Measurements from ENCODE around the gene SDC3. TPM values are rescaled to one million over a fixed set of nuclear protein-coding genes. Genes with fewer than 3 reads are reported as not detected.

The SDC3 gene
- total and polyA plus RNA-seq, 10 of the 15 experiments (the other 5 are each of a cell fraction or from before 2014, with no cell fraction given), result under 0.01 to 0.46 (median 0.07) TPM; not detected in 2

DNA sequence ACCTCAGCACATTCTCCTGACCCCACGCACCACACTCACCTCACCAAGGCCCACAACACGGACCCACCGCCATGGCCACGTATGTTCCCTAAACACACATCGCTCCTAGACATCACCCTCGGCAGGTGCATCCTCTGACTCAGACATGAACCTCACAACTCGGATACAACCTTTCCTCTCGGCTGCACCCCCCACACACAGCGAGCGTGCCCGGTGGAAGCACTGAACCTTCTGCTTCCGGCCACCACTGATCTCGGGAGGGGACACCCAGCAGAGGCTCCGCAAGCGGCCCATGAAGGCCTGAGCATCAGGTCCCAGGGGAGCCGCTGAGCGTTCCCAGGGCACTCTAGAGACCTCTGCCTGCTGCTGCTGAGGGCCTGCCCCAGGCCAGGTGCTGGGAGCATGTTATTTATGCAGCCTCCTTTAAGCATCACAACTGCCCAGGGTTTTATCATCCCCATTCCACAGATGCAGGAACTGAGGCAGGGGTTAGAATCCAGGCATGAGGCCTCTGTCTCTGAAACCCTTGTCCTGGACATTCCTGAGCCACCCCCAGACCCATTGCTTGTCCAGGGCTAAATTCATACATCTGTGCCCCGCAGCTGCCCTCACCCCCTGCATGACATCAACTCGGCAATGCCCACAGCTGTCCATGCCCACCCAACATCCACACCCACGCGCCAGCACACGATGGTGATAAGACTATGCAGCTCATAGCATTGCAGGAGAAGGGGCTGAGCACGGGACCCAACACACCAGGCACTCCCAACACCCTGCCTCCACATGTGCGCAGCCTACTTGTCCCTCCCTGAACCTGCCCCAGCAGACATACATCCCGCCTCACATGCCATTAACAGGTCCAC, 27.0 kb downstream of the SDC3 start (continued):
- TF ChIP-seq CBX3 (IDR thresholded peaks at IDR 0.05; ENCODE audit: borderline replicate concordance, low read depth), result no peak
- no peak for TF ChIP-seq NFIC (IDR thresholded peaks at IDR 0.05; ENCODE audit: low read depth, low read length)
- TF ChIP-seq NBN (IDR thresholded peaks at IDR 0.05), result 0 out of 2 replicates have a peak, but pooled peaks have one; percentile 60
- TF ChIP-seq, protein P1, sequence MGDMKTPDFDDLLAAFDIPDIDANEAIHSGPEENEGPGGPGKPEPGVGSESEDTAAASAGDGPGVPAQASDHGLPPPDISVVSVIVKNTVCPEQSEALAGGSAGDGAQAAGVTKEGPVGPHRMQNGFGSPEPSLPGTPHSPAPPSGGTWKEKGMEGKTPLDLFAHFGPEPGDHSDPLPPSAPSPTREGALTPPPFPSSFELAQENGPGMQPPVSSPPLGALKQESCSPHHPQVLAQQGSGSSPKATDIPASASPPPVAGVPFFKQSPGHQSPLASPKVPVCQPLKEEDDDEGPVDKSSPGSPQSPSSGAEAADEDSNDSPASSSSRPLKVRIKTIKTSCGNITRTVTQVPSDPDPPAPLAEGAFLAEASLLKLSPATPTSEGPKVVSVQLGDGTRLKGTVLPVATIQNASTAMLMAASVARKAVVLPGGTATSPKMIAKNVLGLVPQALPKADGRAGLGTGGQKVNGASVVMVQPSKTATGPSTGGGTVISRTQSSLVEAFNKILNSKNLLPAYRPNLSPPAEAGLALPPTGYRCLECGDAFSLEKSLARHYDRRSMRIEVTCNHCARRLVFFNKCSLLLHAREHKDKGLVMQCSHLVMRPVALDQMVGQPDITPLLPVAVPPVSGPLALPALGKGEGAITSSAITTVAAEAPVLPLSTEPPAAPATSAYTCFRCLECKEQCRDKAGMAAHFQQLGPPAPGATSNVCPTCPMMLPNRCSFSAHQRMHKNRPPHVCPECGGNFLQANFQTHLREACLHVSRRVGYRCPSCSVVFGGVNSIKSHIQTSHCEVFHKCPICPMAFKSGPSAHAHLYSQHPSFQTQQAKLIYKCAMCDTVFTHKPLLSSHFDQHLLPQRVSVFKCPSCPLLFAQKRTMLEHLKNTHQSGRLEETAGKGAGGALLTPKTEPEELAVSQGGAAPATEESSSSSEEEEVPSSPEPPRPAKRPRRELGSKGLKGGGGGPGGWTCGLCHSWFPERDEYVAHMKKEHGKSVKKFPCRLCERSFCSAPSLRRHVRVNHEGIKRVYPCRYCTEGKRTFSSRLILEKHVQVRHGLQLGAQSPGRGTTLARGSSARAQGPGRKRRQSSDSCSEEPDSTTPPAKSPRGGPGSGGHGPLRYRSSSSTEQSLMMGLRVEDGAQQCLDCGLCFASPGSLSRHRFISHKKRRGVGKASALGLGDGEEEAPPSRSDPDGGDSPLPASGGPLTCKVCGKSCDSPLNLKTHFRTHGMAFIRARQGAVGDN (IDR thresholded peaks at IDR 0.05), result no peak
- no peak for TF ChIP-seq RELA (IDR thresholded peaks at IDR 0.05; ENCODE audit: borderline replicate concordance, partially characterized antibody)
- TF ChIP-seq, protein P2, sequence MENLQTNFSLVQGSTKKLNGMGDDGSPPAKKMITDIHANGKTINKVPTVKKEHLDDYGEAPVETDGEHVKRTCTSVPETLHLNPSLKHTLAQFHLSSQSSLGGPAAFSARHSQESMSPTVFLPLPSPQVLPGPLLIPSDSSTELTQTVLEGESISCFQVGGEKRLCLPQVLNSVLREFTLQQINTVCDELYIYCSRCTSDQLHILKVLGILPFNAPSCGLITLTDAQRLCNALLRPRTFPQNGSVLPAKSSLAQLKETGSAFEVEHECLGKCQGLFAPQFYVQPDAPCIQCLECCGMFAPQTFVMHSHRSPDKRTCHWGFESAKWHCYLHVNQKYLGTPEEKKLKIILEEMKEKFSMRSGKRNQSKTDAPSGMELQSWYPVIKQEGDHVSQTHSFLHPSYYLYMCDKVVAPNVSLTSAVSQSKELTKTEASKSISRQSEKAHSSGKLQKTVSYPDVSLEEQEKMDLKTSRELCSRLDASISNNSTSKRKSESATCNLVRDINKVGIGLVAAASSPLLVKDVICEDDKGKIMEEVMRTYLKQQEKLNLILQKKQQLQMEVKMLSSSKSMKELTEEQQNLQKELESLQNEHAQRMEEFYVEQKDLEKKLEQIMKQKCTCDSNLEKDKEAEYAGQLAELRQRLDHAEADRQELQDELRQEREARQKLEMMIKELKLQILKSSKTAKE (IDR thresholded peaks at IDR 0.05; ENCODE audit: low read depth, poor library complexity, severe bottlenecking), result no peak
- peak; percentile 48; the same call in 1 of the 2 replicates for TF ChIP-seq IRF5 (IDR thresholded peaks at IDR 0.05; ENCODE audit: borderline replicate concordance)
- no peak for TF ChIP-seq ASH2L (IDR thresholded peaks at IDR 0.05; ENCODE audit: borderline replicate concordance, low read depth)
- peak; percentile 44; the same call in 1 of the 2 replicates for TF ChIP-seq TCF12 (IDR thresholded peaks at IDR 0.05; ENCODE audit: low read depth, low read length)
- TF ChIP-seq TAF1 (IDR thresholded peaks at IDR 0.05; ENCODE audit: borderline replicate concordance, low read depth, low read length), result no peak
- no peak for TF ChIP-seq HDAC6 (IDR thresholded peaks at IDR 0.05; ENCODE audit: unreplicated experiment)
- TF ChIP-seq, protein P3, sequence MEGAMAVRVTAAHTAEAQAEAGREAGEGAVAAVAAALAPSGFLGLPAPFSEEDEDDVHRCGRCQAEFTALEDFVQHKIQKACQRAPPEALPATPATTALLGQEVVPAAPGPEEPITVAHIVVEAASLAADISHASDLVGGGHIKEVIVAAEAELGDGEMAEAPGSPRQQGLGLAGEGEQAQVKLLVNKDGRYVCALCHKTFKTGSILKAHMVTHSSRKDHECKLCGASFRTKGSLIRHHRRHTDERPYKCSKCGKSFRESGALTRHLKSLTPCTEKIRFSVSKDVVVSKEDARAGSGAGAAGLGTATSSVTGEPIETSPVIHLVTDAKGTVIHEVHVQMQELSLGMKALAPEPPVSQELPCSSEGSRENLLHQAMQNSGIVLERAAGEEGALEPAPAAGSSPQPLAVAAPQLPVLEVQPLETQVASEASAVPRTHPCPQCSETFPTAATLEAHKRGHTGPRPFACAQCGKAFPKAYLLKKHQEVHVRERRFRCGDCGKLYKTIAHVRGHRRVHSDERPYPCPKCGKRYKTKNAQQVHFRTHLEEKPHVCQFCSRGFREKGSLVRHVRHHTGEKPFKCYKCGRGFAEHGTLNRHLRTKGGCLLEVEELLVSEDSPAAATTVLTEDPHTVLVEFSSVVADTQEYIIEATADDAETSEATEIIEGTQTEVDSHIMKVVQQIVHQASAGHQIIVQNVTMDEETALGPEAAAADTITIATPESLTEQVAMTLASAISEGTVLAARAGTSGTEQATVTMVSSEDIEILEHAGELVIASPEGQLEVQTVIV (IDR thresholded peaks at IDR 0.05; ENCODE audit: borderline replicate concordance, partially characterized antibody), result no peak
- no peak for TF ChIP-seq HDAC2 (IDR thresholded peaks at IDR 0.05)
- TF ChIP-seq RAD21 (IDR thresholded peaks at IDR 0.05; ENCODE audit: insufficient read depth, low read depth, low read length), result no peak
- no peak for TF ChIP-seq NFXL1 (IDR thresholded peaks at IDR 0.05; ENCODE audit: borderline replicate concordance)
- peak; percentile 48; the same call in 1 of the 2 replicates for TF ChIP-seq IKZF1 (conservative IDR thresholded peaks at IDR 0.05)
- TF ChIP-seq NR2C2 (IDR thresholded peaks at IDR 0.05; ENCODE audit: borderline replicate concordance, control insufficient read depth, insufficient read length, low read depth), result no peak
- TF ChIP-seq BMI1 (IDR thresholded peaks at IDR 0.05; ENCODE audit: borderline replicate concordance), result no peak
